Measurements from ENCODE around the gene RNF151.

The RNF151 gene

DNA sequence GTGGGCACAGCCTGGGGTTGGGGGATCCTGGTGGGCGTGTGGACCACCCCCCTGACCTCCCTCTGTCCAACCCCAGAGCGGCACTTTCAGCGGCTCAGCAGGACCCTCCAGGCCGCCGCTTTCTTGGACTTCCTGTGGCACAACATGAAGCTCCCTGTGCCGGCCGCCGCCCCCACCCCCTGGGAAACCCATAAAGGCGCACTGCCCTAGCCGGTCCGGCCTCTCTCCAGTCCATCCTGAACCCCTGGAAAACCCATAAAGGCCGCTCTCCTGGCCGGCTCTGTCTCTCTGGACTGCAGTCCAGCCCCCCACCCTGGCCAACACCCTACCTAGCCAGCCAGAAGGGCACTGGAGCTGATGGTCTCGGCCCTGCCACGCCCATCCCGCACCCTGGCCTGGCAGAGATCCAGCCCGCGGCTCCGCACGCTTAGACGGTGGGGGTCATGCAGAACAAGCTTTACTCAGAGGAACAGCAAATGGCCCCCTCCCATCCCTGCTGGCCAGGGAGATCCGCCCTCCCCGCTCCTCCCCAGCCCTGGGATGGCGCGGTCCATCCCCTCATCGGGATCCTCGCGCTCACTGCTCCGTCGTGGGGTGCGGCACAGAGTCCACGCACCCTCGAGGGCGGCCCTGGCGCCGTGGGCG, 11.9 kb downstream of the RNF151 start (continued):
- TF ChIP-seq PATZ1 (CRISPR knock-in tag; IDR thresholded peaks at IDR 0.05; ENCODE audit: borderline replicate concordance) (no peak), BACH2 (CRISPR knock-in tag; IDR thresholded peaks at IDR 0.05; ENCODE audit: borderline replicate concordance) (no peak), ISL1 (CRISPR knock-in tag; IDR thresholded peaks at IDR 0.05) (no peak), CSDC2 (CRISPR knock-in tag; IDR thresholded peaks at IDR 0.05) (no peak), PPARA (CRISPR knock-in tag; IDR thresholded peaks at IDR 0.05; ENCODE audit: borderline replicate concordance) (no peak), SNAI2 (CRISPR knock-in tag; IDR thresholded peaks at IDR 0.05) (no peak), RARB (CRISPR knock-in tag; IDR thresholded peaks at IDR 0.05) (no peak), ZFP30 (CRISPR knock-in tag; IDR thresholded peaks at IDR 0.05) (no peak)
- TF ChIP-seq, protein P1, sequence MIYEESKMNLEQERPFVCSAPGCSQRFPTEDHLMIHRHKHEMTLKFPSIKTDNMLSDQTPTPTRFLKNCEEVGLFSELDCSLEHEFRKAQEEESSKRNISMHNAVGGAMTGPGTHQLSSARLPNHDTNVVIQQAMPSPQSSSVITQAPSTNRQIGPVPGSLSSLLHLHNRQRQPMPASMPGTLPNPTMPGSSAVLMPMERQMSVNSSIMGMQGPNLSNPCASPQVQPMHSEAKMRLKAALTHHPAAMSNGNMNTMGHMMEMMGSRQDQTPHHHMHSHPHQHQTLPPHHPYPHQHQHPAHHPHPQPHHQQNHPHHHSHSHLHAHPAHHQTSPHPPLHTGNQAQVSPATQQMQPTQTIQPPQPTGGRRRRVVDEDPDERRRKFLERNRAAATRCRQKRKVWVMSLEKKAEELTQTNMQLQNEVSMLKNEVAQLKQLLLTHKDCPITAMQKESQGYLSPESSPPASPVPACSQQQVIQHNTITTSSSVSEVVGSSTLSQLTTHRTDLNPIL (CRISPR knock-in tag; IDR thresholded peaks at IDR 0.05; ENCODE audit: low read depth) = no peak

DNA sequence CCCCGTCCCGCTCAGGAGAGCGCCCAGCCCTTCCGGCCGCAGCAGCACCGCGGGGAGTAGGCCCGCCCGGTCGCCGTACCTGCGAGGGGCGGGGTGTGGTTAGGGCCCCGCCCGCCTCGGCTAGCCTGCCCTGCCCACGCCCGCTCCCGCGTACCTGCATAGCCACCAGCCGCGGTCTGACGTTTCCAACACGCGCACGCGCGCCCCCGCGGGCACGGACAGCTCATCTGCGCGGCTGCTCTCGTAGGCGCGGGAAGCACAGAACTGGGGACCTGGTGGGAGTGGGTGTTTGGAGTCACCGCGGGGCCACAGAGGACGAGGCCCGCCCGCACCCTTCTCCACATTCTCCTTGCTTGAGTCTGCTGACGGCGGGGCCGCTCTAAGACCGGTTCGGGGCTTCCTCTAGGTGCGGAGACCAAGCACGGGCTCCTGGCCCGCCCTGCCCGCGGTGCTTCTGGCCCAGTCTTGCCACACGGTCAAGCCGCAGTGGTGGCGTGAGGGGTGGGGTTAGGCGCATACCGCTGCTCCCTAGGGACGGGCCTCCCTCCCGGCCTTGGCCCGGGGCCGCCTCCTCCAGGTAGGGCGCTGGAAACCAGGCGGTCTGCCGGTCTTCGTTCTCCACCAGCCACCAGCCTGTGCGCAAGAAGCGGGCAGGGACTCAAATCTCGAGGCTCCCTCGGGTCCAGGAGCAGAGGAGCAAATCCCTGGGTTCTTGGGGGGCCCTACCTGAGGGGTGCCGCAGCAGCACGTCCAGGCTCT, 12.8 kb downstream of the RNF151 start:
- ATAC-seq = no peak
- TF ChIP-seq CSDC2 (CRISPR knock-in tag; IDR thresholded peaks at IDR 0.05) (no peak), TOX (CRISPR knock-in tag; IDR thresholded peaks at IDR 0.05; ENCODE audit: borderline replicate concordance) (no peak), ARNTL (CRISPR knock-in tag; IDR thresholded peaks at IDR 0.05; ENCODE audit: borderline replicate concordance, low read depth) (no peak), OSR1 (CRISPR knock-in tag; IDR thresholded peaks at IDR 0.05) (no peak), BACH2 (CRISPR knock-in tag; IDR thresholded peaks at IDR 0.05; ENCODE audit: borderline replicate concordance) (no peak), ZNF70 (CRISPR knock-in tag; IDR thresholded peaks at IDR 0.05) (no peak), PATZ1 (CRISPR knock-in tag; IDR thresholded peaks at IDR 0.05; ENCODE audit: borderline replicate concordance) (no peak), GLIS3 (CRISPR knock-in tag; IDR thresholded peaks at IDR 0.05) (no peak), CSRNP3 (CRISPR knock-in tag; IDR thresholded peaks at IDR 0.05) (no peak), ESRRG (CRISPR knock-in tag; IDR thresholded peaks at IDR 0.05) (no peak), ZNF565 (CRISPR knock-in tag; conservative IDR thresholded peaks at IDR 0.05; ENCODE audit: low read depth) (no peak), POU6F1 (CRISPR knock-in tag; IDR thresholded peaks at IDR 0.05; ENCODE audit: borderline replicate concordance, low read depth) (no peak), TCF4 (CRISPR knock-in tag; IDR thresholded peaks at IDR 0.05; ENCODE audit: borderline replicate concordance) (no peak)
- TF ChIP-seq, protein P2, sequence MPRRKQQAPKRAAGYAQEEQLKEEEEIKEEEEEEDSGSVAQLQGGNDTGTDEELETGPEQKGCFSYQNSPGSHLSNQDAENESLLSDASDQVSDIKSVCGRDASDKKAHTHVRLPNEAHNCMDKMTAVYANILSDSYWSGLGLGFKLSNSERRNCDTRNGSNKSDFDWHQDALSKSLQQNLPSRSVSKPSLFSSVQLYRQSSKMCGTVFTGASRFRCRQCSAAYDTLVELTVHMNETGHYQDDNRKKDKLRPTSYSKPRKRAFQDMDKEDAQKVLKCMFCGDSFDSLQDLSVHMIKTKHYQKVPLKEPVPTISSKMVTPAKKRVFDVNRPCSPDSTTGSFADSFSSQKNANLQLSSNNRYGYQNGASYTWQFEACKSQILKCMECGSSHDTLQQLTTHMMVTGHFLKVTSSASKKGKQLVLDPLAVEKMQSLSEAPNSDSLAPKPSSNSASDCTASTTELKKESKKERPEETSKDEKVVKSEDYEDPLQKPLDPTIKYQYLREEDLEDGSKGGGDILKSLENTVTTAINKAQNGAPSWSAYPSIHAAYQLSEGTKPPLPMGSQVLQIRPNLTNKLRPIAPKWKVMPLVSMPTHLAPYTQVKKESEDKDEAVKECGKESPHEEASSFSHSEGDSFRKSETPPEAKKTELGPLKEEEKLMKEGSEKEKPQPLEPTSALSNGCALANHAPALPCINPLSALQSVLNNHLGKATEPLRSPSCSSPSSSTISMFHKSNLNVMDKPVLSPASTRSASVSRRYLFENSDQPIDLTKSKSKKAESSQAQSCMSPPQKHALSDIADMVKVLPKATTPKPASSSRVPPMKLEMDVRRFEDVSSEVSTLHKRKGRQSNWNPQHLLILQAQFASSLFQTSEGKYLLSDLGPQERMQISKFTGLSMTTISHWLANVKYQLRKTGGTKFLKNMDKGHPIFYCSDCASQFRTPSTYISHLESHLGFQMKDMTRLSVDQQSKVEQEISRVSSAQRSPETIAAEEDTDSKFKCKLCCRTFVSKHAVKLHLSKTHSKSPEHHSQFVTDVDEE (CRISPR knock-in tag; IDR thresholded peaks at IDR 0.05) = no peak

Data from SK-N-SH treated with all-trans-retinoic acid at 6 μM for 48 hours (cell line).